ENCODE results near the gene ARRB2. TPM values are rescaled to one million over a fixed set of nuclear protein-coding genes. Genes with fewer than 3 reads are reported as not detected.

ARRB2 gene
- total and polyA plus RNA-seq, 2 of the 4 experiments (the other 2 are of a cell fraction), result 3.9 to 10.6 TPM

- Histone ChIP-seq H3K79me1 (ENCODE audit: low read depth in 1 of 2, low read length in 2 of 2) (no peaks in the 10 kb centered on the region), H4K8ac (ENCODE audit: low read depth in 2 of 2, low read length in 2 of 2) (no peak overlapping the region), H2AK9ac (replicated peaks; ENCODE audit: low read depth, low read length, poor library complexity) (peak overlapping the region; percentile 87), H3K9me1 (ENCODE audit: insufficient read depth, low read length) (peaks cover 5% of the 10 kb centered on the region), H2BK20ac (ENCODE audit: low read depth, low read length) (peak overlapping the region; percentile 12; the same call in 1 of the 2 replicates), H3K4me3 (ENCODE audit: insufficient read depth, low read depth, low read length) (no peak overlapping the region), H4K20me1 (ENCODE audit: insufficient read depth, low read length) (0 out of 2 replicates have a peak, but pooled peaks cover 3% of the 10 kb centered on the region), H3K23ac (ENCODE audit: low read depth, low read length) (no peak overlapping the region), H3K18ac (ENCODE audit: low read depth, low read length) (no peak overlapping the region), H3K4me1 (ENCODE audit: control insufficient read depth, insufficient read depth, low read length) (peaks cover 5% of the 10 kb centered on the region), H3K56ac (ENCODE audit: extremely low read depth, insufficient read depth, low read length) (no peak overlapping the region), H4K5ac (ENCODE audit: low read depth, low read length) (no peak overlapping the region), H3K9me3 (ENCODE audit: control insufficient read depth, insufficient read depth, low read length) (no peaks in the 10 kb centered on the region), H3K27me3 (ENCODE audit: control insufficient read depth, insufficient read depth, low read length) (peaks cover 6% of the 10 kb centered on the region), H2BK15ac (ENCODE audit: low read depth, low read length) (no peak overlapping the region), H3K36me3 (ENCODE audit: control insufficient read depth, insufficient read depth, low read length) (peaks cover 2% of the 10 kb centered on the region; the same call in 1 of the 2 replicates), H3K27ac (ENCODE audit: insufficient read depth, low read length) (no peak overlapping the region), H2BK120ac (ENCODE audit: low read depth, low read length) (no peak overlapping the region), H3K14ac (replicated peaks; ENCODE audit: low read depth, low read length) (0 out of 2 replicates have a peak overlapping the region, but pooled peaks have one; percentile 11), H2BK5ac (ENCODE audit: low read depth, low read length, poor library complexity, severe bottlenecking) (no peak overlapping the region), H3K4ac (ENCODE audit: low read depth, low read length) (no peak overlapping the region; the same call in 1 of the 2 replicates), H3K4me2 (ENCODE audit: low read depth, low read length) (peak overlapping the region; percentile 4; the same call in 1 of the 2 replicates), H4K91ac (ENCODE audit: insufficient read depth, low read depth, low read length) (no peak overlapping the region), H2AFZ (replicated peaks; ENCODE audit: low read length, poor library complexity) (peak overlapping the region; percentile 65), H3K9ac (ENCODE audit: low read depth, low read length) (no peak overlapping the region), H2AK5ac (ENCODE audit: low read depth, low read length) (no peak overlapping the region)
- dilution Hi-C loops (cut with HindIII; ENCODE audit: low sequenced_read_pairs, unreplicated experiment) (no loop called here), in situ Hi-C loops (cut with MboI; ENCODE audit: low sequenced_read_pairs) (no loop called here), intact Hi-C loops (cut with micrococcal nuclease) (no loop called here)
- DNase-seq (peak; percentile 80), ATAC-seq (ENCODE audit: low read depth) (peak; percentile 90)
- ChIA-PET POLR2A (ENCODE audit: unreplicated experiment) (no interaction called here), CTCF (no interaction called here)
- BruUV-seq (replicated peaks), result no TSS peak
- TF ChIP-seq FOS (IDR thresholded peaks at IDR 0.05; ENCODE audit: low read depth, low read length) (0 out of 2 replicates have a peak, but pooled peaks have one; percentile 23), MAZ (IDR thresholded peaks at IDR 0.05; ENCODE audit: borderline replicate concordance, low read depth, low read length) (no peak), CEBPB (IDR thresholded peaks at IDR 0.05; ENCODE audit: low read depth, low read length) (no peak), CHD1 (IDR thresholded peaks at IDR 0.05; ENCODE audit: low read depth, low read length) (no peak), BHLHE40 (IDR thresholded peaks at IDR 0.05; ENCODE audit: low read depth, low read length) (peak; percentile 92), MAFK (IDR thresholded peaks at IDR 0.05; ENCODE audit: low read depth, low read length) (peak; percentile 1; the same call in 1 of the 2 replicates), RFX5 (IDR thresholded peaks at IDR 0.05; ENCODE audit: low read depth, low read length) (no peak), POLR2A (IDR thresholded peaks at IDR 0.05; ENCODE audit: low read depth, low read length) (no peak), RAD21 (IDR thresholded peaks at IDR 0.05; ENCODE audit: low read length) (no peak), CTCF (conservative IDR thresholded peaks at IDR 0.05; ENCODE audit: low read depth, low read length) (no peak), USF2 (IDR thresholded peaks at IDR 0.05; ENCODE audit: low read depth, low read length) (no peak), RCOR1 (IDR thresholded peaks at IDR 0.05; ENCODE audit: insufficient replicate concordance, low read length) (peak; percentile 87), SMC3 (IDR thresholded peaks at IDR 0.05; ENCODE audit: low read depth, low read length) (no peak)
- 69% methylated on average over 15 of the region's 20 CpGs; no CpG with 5 or more reads in 1 of the 2 experiments for WGBS, 2 experiments (ENCODE audit: extremely low coverage in 2 of 2, insufficient read length in 1 of 2)
Observed at GRCh38 chr17:4721203-4722135, 11.0 kb downstream of the ARRB2 start.
